Measurements from ENCODE around the gene CNKSR1.

CNKSR1 gene

GRCh38 chr1:26154750-26155149 lies 22.5 kb upstream of the CNKSR1 start:
- DNase-seq = no peak
- peaks cover 72% of the 10 kb centered on the region for H3K27me3 Mint-ChIP-seq
- CTCF ChIA-PET = interaction anchor here (1.0 to 5.9 kb wide), 3 partner anchors 11 to 52 kb away, joined by 3 to 47 read pairs (median 13); partner anchors contain the start of gene ZNF593

GRCh38 chr1:26155370-26156284 lies 21.7 kb upstream of the CNKSR1 start:
- no peak overlapping the region for H3K27ac Mint-ChIP-seq
- H3K4me3 Mint-ChIP-seq = no peak overlapping the region
- H3K9me3 Mint-ChIP-seq = no peaks in the 10 kb centered on the region
- DNase-seq = no peak
- H3K4me1 Mint-ChIP-seq = peaks cover 4% of the 10 kb centered on the region
- CTCF ChIA-PET = interaction anchor here (0.8 to 5.9 kb wide), 7 partner anchors 10 to 78 kb away, joined by 3 to 47 read pairs (median 6); partner anchors contain the start of genes CEP85 and ZNF593
- no peaks in the 10 kb centered on the region for H3K36me3 Mint-ChIP-seq
- H3K27me3 Mint-ChIP-seq = peaks cover 77% of the 10 kb centered on the region

More at GRCh38 chr1:26154750-26155149, 22.5 kb upstream of the CNKSR1 start:
- Mint-ChIP-seq H3K27ac (no peak overlapping the region), H3K4me1 (peaks cover 4% of the 10 kb centered on the region), H3K4me3 (no peak overlapping the region), H3K36me3 (no peaks in the 10 kb centered on the region), H3K9me3 (no peaks in the 10 kb centered on the region)

- Mint-ChIP-seq H3K36me3 (no peaks in the 10 kb centered on the region), H3K4me3 (no peak overlapping the region), H3K27me3 (peaks cover 81% of the 10 kb centered on the region), H3K27ac (no peak overlapping the region), H3K9me3 (no peaks in the 10 kb centered on the region), H3K4me1 (peaks cover 4% of the 10 kb centered on the region)
- CTCF ChIA-PET = interaction anchor here (1.4 to 5.9 kb wide), 5 partner anchors 9 to 77 kb away, joined by 4 to 47 read pairs (median 6); partner anchors contain the start of gene CEP85
- DNase-seq = peak; percentile 54
Observed at GRCh38 chr1:26156285-26157038, 20.8 kb upstream of the CNKSR1 start.

- DNase-seq = no peak
- Mint-ChIP-seq H3K36me3 (no peaks in the 10 kb centered on the region), H3K27me3 (peaks cover 92% of the 10 kb centered on the region), H3K27ac (no peak overlapping the region), H3K9me3 (no peaks in the 10 kb centered on the region), H3K4me3 (no peak overlapping the region), H3K4me1 (peaks cover 8% of the 10 kb centered on the region)
- CTCF ChIA-PET = interaction anchor here (5.9 kb wide), 1 partner anchor 15 kb away, joined by 47 read pairs; no protein-coding TSS in a partner anchor
Observed at GRCh38 chr1:26158271-26158907, 18.9 kb upstream of the CNKSR1 start.

GRCh38 chr1:26158908-26159742 lies 18.2 kb upstream of the CNKSR1 start, which contains the start of gene FAM110D:
Gene FAM110D, plus strand, starts transcription at chr1:26159079. Its CDS starts 2,213 bp downstream, at chr1:26161292.
- CTCF ChIA-PET = interaction anchor here (5.9 kb wide), 1 partner anchor 15 kb away, joined by 47 read pairs; no protein-coding TSS in a partner anchor
- H3K4me3 Mint-ChIP-seq = no peak within 1 kb of the TSS
- H3K9me3 Mint-ChIP-seq = no peaks in the 10 kb centered on the region
- no peak for DNase-seq
- no peaks in the 10 kb centered on the region for H3K36me3 Mint-ChIP-seq
- H3K27me3 Mint-ChIP-seq = peaks cover 93% of the 10 kb centered on the region
- H3K27ac Mint-ChIP-seq = no peak within 1 kb of the TSS
- H3K4me1 Mint-ChIP-seq = peaks cover 13% of the 10 kb centered on the region

GRCh38 chr1:26159743-26160039 lies 17.6 kb upstream of the CNKSR1 start:
- Mint-ChIP-seq H3K27ac (no peak overlapping the region), H3K4me3 (no peak overlapping the region), H3K36me3 (no peaks in the 10 kb centered on the region), H3K27me3 (peaks cover 94% of the 10 kb centered on the region), H3K4me1 (peaks cover 17% of the 10 kb centered on the region), H3K9me3 (no peaks in the 10 kb centered on the region)
- no peak for DNase-seq
- CTCF ChIA-PET = interaction anchor here (1.3 kb wide), 1 partner anchor 15 kb away, joined by 3 read pairs; no protein-coding TSS in a partner anchor

- Mint-ChIP-seq H3K36me3 (no peaks in the 10 kb centered on the region), H3K27ac (no peak overlapping the region), H3K27me3 (peaks cover 94% of the 10 kb centered on the region), H3K4me3 (no peak overlapping the region), H3K9me3 (no peaks in the 10 kb centered on the region), H3K4me1 (peaks cover 27% of the 10 kb centered on the region)
- DNase-seq = no peak
- CTCF ChIA-PET = interaction anchor here (1.2 to 2.5 kb wide), 3 partner anchors 16 to 124 kb away, joined by 3 to 6 read pairs (median 3); no protein-coding TSS in a partner anchor
Observed at GRCh38 chr1:26160527-26161414, 16.5 kb upstream of the CNKSR1 start.

- Mint-ChIP-seq H3K27me3 (peaks cover 92% of the 10 kb centered on the region), H3K9me3 (no peaks in the 10 kb centered on the region), H3K4me3 (peak overlapping the region; percentile 52), H3K36me3 (no peaks in the 10 kb centered on the region), H3K27ac (no peak overlapping the region), H3K4me1 (peaks cover 32% of the 10 kb centered on the region)
- peak; percentile 69 for DNase-seq
- CTCF ChIA-PET = interaction anchor here (0.9 to 2.6 kb wide), 4 partner anchors 11 to 125 kb away, joined by 3 to 10 read pairs (median 4); no protein-coding TSS in a partner anchor
Observed at GRCh38 chr1:26161415-26162219, 15.7 kb upstream of the CNKSR1 start.

- Mint-ChIP-seq H3K9me3 (no peaks in the 10 kb centered on the region), H3K27ac (no peak overlapping the region), H3K27me3 (peaks cover 86% of the 10 kb centered on the region), H3K4me1 (peaks cover 35% of the 10 kb centered on the region), H3K4me3 (peak overlapping the region; percentile 52), H3K36me3 (no peaks in the 10 kb centered on the region)
- CTCF ChIA-PET = interaction anchor here (0.9 to 2.6 kb wide), 3 partner anchors 10 to 126 kb away, joined by 3 to 10 read pairs (median 6); no protein-coding TSS in a partner anchor
- DNase-seq = no peak
Observed at GRCh38 chr1:26162220-26162709, 15.0 kb upstream of the CNKSR1 start.

- CTCF ChIA-PET = interaction anchor here (0.8 to 2.6 kb wide), 4 partner anchors 12 to 127 kb away, joined by 3 to 10 read pairs (median 4); no protein-coding TSS in a partner anchor
- no peaks in the 10 kb centered on the region for H3K9me3 Mint-ChIP-seq
- no peaks in the 10 kb centered on the region for H3K36me3 Mint-ChIP-seq
- peak overlapping the region; percentile 36 for H3K4me3 Mint-ChIP-seq
- peaks cover 35% of the 10 kb centered on the region for H3K4me1 Mint-ChIP-seq
- DNase-seq = no peak
- no peak overlapping the region for H3K27ac Mint-ChIP-seq
- H3K27me3 Mint-ChIP-seq = peaks cover 89% of the 10 kb centered on the region
Observed at GRCh38 chr1:26163684-26164035, 13.6 kb upstream of the CNKSR1 start.

GRCh38 chr1:26164036-26164860 lies 13.0 kb upstream of the CNKSR1 start:
- CTCF ChIA-PET = interaction anchor here (0.8 to 2.6 kb wide), 7 partner anchors 8 to 128 kb away, joined by 3 to 10 read pairs (median 5); partner anchors contain the start of gene CEP85
- H3K36me3 Mint-ChIP-seq = no peaks in the 10 kb centered on the region
- peak; percentile 59 for DNase-seq
- H3K4me1 Mint-ChIP-seq = peaks cover 37% of the 10 kb centered on the region
- peaks cover 89% of the 10 kb centered on the region for H3K27me3 Mint-ChIP-seq
- H3K27ac Mint-ChIP-seq = peak overlapping the region; percentile 55
- H3K4me3 Mint-ChIP-seq = peak overlapping the region; percentile 60
- H3K9me3 Mint-ChIP-seq = no peaks in the 10 kb centered on the region
